Measurements from ENCODE around the gene STX17. TPM values are rescaled to one million over a fixed set of nuclear protein-coding genes. Genes with fewer than 3 reads are reported as not detected.

Gene STX17
- total RNA-seq, 4 donors from 2014 or later, result 24.3 to 43.1 (median 33.7) TPM

DNA sequence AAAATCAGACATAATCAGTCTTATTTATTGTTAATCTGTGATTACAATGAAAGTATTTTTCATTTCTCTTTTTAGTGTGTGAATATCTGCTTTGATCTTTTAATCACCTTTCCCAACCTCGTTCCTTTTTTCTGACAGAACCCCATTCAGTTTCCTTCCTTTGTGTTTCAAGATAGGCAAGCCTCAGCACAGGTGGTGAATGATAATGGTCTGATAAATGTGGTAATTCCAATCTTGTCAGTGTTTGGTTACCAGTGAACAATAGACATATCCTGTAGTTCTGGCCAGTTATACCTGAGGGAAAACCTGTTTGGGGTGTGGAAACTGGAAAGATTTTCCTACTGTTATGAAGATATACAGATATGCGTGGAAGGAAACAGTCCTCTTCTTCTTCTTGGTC is 13.5 kb downstream of the STX17 start:
- peaks cover 0 to 86% (median 4%) of the 10 kb centered on the region in 3 donors for H3K36me3 ChIP-seq
- H3K4me1 ChIP-seq, result no peaks in the 10 kb centered on the region
- no peak overlapping the region for H3K27ac ChIP-seq
- DNase-seq (ENCODE audit: low spot score in 2 of 2), result no peak
- no peak overlapping the region for H3K4me3 ChIP-seq
- peaks cover 0 to 7% (median 0%) of the 10 kb centered on the region in 4 donors for H3K9me3 ChIP-seq
- TF ChIP-seq EP300 (IDR thresholded peaks at IDR 0.05) (no peak), POLR2A (IDR thresholded peaks at IDR 0.05) (no peak)
- TF ChIP-seq, protein P1, sequence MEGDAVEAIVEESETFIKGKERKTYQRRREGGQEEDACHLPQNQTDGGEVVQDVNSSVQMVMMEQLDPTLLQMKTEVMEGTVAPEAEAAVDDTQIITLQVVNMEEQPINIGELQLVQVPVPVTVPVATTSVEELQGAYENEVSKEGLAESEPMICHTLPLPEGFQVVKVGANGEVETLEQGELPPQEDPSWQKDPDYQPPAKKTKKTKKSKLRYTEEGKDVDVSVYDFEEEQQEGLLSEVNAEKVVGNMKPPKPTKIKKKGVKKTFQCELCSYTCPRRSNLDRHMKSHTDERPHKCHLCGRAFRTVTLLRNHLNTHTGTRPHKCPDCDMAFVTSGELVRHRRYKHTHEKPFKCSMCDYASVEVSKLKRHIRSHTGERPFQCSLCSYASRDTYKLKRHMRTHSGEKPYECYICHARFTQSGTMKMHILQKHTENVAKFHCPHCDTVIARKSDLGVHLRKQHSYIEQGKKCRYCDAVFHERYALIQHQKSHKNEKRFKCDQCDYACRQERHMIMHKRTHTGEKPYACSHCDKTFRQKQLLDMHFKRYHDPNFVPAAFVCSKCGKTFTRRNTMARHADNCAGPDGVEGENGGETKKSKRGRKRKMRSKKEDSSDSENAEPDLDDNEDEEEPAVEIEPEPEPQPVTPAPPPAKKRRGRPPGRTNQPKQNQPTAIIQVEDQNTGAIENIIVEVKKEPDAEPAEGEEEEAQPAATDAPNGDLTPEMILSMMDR (IDR thresholded peaks at IDR 0.05), result no peak
- H3K27me3 ChIP-seq, result no peaks in the 10 kb centered on the region
- WGBS, 2 donors, result 70 to 75% methylated on average over 2 of the region's 2 CpGs

DNA sequence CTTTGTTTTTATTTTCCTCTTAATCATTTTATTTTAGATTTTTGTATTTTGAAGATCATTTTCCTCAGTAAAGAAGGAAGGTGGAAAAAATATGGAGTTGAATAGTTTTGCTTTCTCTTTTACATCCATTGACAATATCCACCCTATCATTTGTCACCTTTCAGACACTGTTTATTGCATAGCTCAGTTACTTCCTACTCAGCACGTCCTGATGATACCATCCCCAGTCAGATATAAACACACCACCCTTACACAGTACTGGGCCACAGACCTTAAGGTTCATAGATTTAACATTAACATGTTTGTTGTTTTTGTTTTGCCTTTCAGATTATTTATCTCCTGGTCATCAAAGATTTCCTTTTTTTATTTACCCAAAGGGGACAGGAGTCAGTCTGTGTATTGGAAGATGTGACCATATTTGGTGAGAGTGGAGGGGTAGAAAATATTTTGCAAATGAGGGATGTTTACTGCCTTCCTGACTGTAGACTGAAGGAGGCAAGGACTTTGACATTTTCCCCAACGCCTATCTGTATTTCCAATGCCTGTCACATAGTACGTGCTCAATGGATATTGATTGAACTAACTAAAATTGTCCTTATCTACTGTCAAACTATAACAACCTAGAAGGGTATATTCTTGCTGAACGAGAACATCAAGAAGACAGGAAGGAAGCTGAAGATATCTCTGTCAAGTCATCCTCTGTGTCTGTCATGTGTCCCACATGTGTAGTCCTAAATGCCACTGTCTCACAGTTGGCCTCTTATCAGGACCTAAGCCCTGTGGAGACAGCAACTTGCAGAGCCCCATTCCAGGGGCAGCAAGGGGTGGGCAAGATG is 15.6 kb downstream of the STX17 start:
- no peak for DNase-seq (ENCODE audit: low spot score in 2 of 2)
- Histone ChIP-seq H3K27ac (no peak overlapping the region), H3K9me3 (peaks cover 0 to 29% (median 8%) of the 10 kb centered on the region in 4 donors), H3K27me3 (no peaks in the 10 kb centered on the region), H3K4me3 (no peak overlapping the region), H3K36me3 (peaks cover 0 to 87% (median 0%) of the 10 kb centered on the region in 3 donors), H3K4me1 (no peaks in the 10 kb centered on the region)
- TF ChIP-seq EP300 (IDR thresholded peaks at IDR 0.05) (no peak), POLR2A (IDR thresholded peaks at IDR 0.05) (no peak)
- TF ChIP-seq, protein P1 (IDR thresholded peaks at IDR 0.05), result no peak
- WGBS, 2 donors, result 85 to 92% methylated on average over 4 of the region's 4 CpGs

DNA sequence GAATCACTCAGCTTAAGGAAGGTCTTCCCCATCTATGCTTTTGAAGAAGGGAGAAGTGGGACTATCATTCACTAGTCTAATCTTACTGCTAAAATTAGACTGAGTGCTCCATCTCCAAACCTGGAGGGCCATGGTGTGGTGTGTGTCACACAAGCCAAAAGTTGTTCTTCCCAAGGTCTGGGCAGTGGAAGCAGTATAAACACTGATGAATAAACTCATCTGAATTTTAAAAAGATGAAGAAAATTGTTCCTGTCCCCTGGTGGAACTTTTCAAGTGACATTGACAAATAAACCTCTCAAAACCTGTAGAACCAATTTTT is 16.2 kb downstream of the STX17 start:
- no peak for DNase-seq (ENCODE audit: low spot score in 2 of 2)
- TF ChIP-seq, protein P1 (IDR thresholded peaks at IDR 0.05), result no peak
- TF ChIP-seq POLR2A (IDR thresholded peaks at IDR 0.05) (no peak), EP300 (IDR thresholded peaks at IDR 0.05) (no peak)
- Histone ChIP-seq H3K27ac (no peak overlapping the region), H3K4me1 (no peaks in the 10 kb centered on the region), H3K27me3 (no peaks in the 10 kb centered on the region), H3K4me3 (no peak overlapping the region), H3K9me3 (peaks cover 0 to 29% (median 8%) of the 10 kb centered on the region in 4 donors), H3K36me3 (peaks cover 0 to 86% (median 0%) of the 10 kb centered on the region in 3 donors)

DNA sequence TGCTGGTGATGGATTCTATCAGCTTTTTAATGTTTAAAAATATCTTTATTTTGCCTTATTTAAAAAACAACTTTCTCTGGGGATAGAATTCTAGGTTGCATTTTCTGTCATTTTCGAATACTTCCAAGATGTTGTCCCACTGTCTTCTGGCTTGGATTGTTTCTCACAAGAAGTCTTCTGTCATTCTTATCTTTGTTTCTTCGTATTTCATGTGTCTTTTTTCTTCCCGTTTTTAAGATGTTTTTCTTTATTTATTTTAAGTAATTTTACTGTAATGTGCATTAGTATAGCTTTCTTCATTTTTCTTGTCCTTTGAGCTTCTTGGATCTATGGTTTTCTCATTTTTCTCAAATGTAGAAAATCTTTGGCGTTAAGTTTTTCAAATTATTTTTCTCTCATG is 19.1 kb downstream of the STX17 start:
- H3K27me3 ChIP-seq, result no peaks in the 10 kb centered on the region
- peaks cover 0 to 77% (median 0%) of the 10 kb centered on the region in 3 donors for H3K36me3 ChIP-seq
- H3K9me3 ChIP-seq, result peaks cover 0 to 29% (median 8%) of the 10 kb centered on the region in 4 donors
- H3K27ac ChIP-seq, result no peak overlapping the region
- H3K4me3 ChIP-seq, result no peak overlapping the region
- H3K4me1 ChIP-seq, result no peaks in the 10 kb centered on the region
- TF ChIP-seq EP300 (IDR thresholded peaks at IDR 0.05), result no peak
- TF ChIP-seq, protein P1 (IDR thresholded peaks at IDR 0.05), result no peak
- no peak for TF ChIP-seq POLR2A (IDR thresholded peaks at IDR 0.05)
- DNase-seq (ENCODE audit: low spot score in 2 of 2), result no peak
- 93% methylated on average over 4 of the region's 4 CpGs for whole genome bisulfite sequencing, 2 donors

DNA sequence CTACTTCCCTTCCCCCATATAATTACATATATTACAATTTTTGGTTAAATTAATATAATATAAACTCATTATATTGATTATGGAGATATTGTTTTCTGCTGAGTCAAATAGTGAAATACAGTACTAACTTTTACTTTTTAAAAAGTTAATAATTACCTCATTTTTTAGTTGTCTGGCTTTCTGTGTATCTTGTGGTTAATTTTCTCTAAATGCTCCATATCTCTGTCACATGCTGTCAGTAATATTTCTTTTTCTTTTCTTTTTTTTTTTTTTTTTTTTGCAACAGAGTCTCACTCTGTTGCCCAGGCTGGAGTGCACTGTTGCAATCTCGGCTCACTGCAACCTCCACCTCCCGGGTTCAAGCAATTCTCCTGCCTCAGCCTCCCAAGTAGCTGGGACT is 23.2 kb downstream of the STX17 start:
- no peaks in the 10 kb centered on the region for H3K27me3 ChIP-seq
- 87 to 94% methylated on average over 2 of the region's 2 CpGs for WGBS, 2 donors

More for the DNA sequence above, 23.2 kb downstream of the STX17 start:
- TF ChIP-seq POLR2A (IDR thresholded peaks at IDR 0.05) (no peak), EP300 (IDR thresholded peaks at IDR 0.05) (no peak)
- TF ChIP-seq, protein P1 (IDR thresholded peaks at IDR 0.05), result no peak
- Histone ChIP-seq H3K4me1 (no peaks in the 10 kb centered on the region), H3K36me3 (peaks cover 0 to 53% (median 0%) of the 10 kb centered on the region in 3 donors), H3K4me3 (no peak overlapping the region), H3K9me3 (peaks cover 0 to 24% (median 8%) of the 10 kb centered on the region in 4 donors), H3K27ac (no peak overlapping the region)
- no peak for DNase-seq (ENCODE audit: low spot score in 2 of 2)

Measured in tibial nerve (tissue), 4 donors.